Activated naive CD8-positive, alpha-beta T cell treated with anti-CD3 and anti-CD28 coated beads, Interleukin-2, amount 10 ng/mL, durations not matched to agents 7 days and 5 days (primary cell): ENCODE results near the gene NCDN. TPM values are rescaled to one million over a fixed set of nuclear protein-coding genes. Genes with fewer than 3 reads are reported as not detected.
A peak's percentile ranks its signal among the peaks of the same experiment; 100 is the strongest.

Source experiments
- ATAC-seq: fragments of 150-1000 bp; cut with Tn5 transposase; one replicate; pipeline ENCODE4 v1.10.0; 2021; ENCODE audit warnings: low read depth, moderate library complexity
- POLR2A ChIA-PET: fragments of 350-600 bp; sonication (Branson Sonifier 250); formaldehyde crosslinking; loops from one replicate; lab custom pipeline; 2021; ENCODE audit warnings: antibody characterized with exemption; lab: Charles Lee
- DNase-seq: peaks from one replicate; pipeline ENCODE4 v3.0.0; 2021
- H3K27ac Mint-ChIP-seq: one replicate; pipeline ENCODE4 v1.8.0; 2022; ENCODE audit warnings: mild to moderate bottlenecking, mixed read lengths
- H3K27me3 Mint-ChIP-seq: one replicate; pipeline ENCODE4 v1.8.0; 2022; ENCODE audit warnings: mild to moderate bottlenecking, moderate library complexity, mixed read lengths
- H3K36me3 Mint-ChIP-seq: one replicate; pipeline ENCODE4 v1.8.0; 2021; ENCODE audit warnings: mild to moderate bottlenecking, mixed read lengths
- H3K4me1 Mint-ChIP-seq: one replicate; pipeline ENCODE4 v1.8.0; 2021; ENCODE audit warnings: mixed read lengths
- H3K4me3 Mint-ChIP-seq: one replicate; pipeline ENCODE4 v1.8.0; 2022; ENCODE audit warnings: mild to moderate bottlenecking, moderate library complexity, mixed read lengths
- H3K9me3 Mint-ChIP-seq: one replicate; pipeline ENCODE4 v1.8.0; 2021; ENCODE audit warnings: mixed read lengths
- total RNA-seq, 2 experiments: library from RNA; stranded (reverse); gene quantifications; one replicate each; pipeline ENCODE4 v1.2.3, GENCODE V29; 2021

Gene NCDN
- total RNA-seq, 2 experiments from 2014 or later: 21.5 to 23.2 TPM

DNA sequence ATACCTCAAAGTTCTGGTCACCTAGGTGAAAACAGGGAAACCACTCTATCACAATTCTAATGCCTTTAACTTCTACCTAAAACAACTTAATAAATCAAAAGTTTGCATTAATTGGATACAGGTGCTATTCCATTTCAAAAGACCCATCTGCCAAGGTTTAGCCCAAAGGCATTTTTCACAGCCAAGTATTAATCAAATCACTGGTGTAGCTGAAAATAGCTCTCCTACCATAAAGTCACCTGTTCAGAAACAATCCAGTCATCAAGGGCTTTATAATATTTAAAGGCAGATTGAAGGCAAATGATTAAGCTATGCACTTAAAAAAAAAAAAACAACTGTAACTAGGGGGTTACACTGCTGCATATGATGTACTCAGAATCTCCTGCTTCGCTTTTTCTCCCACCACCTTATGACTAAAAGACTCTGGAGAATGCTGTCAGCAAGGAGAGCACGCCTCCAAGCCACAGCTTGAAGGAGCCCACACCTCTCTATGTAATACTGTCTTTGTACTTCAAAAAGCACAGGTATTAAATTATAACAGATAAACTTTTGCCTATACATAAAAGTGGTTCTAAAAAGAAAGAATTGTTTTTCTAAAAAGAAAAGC, 20.9 kb upstream of the NCDN start:
- H3K27ac Mint-ChIP-seq: no peak overlapping the region
- peaks cover 33% of the 10 kb centered on the region for H3K4me1 Mint-ChIP-seq
- ATAC-seq: no peak
- POLR2A ChIA-PET: interaction anchor here (0.6 to 1.5 kb wide), 3 partner anchors 12 to 268 kb away, joined by 3 to 5 read pairs (median 4); no protein-coding TSS in a partner anchor
- H3K4me3 Mint-ChIP-seq: no peak overlapping the region
- no peaks in the 10 kb centered on the region for H3K9me3 Mint-ChIP-seq
- H3K36me3 Mint-ChIP-seq: peaks cover 39% of the 10 kb centered on the region
- H3K27me3 Mint-ChIP-seq: no peaks in the 10 kb centered on the region
- no peak for DNase-seq

GRCh38 chr1:35537806-35538205, 19.8 kb upstream of the NCDN start:
- Mint-ChIP-seq H3K9me3 (no peaks in the 10 kb centered on the region), H3K27me3 (no peaks in the 10 kb centered on the region), H3K4me3 (peak overlapping the region; percentile 33), H3K4me1 (peaks cover 35% of the 10 kb centered on the region), H3K27ac (no peak overlapping the region), H3K36me3 (peaks cover 31% of the 10 kb centered on the region)
- POLR2A ChIA-PET: interaction anchor here (0.6 to 2.9 kb wide), 4 partner anchors 19 to 345 kb away, joined by 4 to 14 read pairs (median 7); partner anchors contain the start of genes KIAA0319L, NCDN and SFPQ
- DNase-seq (no peak), ATAC-seq (no peak)

- ATAC-seq: peak; percentile 97
- peak; percentile 40 for DNase-seq
- no peaks in the 10 kb centered on the region for H3K9me3 Mint-ChIP-seq
- peak overlapping the region; percentile 93 for H3K27ac Mint-ChIP-seq
- H3K36me3 Mint-ChIP-seq: peaks cover 25% of the 10 kb centered on the region
- POLR2A ChIA-PET: interaction anchor here (0.9 to 2.9 kb wide), 6 partner anchors 18 to 680 kb away, joined by 3 to 21 read pairs (median 4); partner anchors contain the start of genes KIAA0319L, NCDN, SFPQ and SMIM12
- H3K27me3 Mint-ChIP-seq: no peaks in the 10 kb centered on the region
- H3K4me3 Mint-ChIP-seq: peak overlapping the region; percentile 85
- H3K4me1 Mint-ChIP-seq: peaks cover 39% of the 10 kb centered on the region
Observed at GRCh38 chr1:35539073-35539823, 18.4 kb upstream of the NCDN start.

DNA sequence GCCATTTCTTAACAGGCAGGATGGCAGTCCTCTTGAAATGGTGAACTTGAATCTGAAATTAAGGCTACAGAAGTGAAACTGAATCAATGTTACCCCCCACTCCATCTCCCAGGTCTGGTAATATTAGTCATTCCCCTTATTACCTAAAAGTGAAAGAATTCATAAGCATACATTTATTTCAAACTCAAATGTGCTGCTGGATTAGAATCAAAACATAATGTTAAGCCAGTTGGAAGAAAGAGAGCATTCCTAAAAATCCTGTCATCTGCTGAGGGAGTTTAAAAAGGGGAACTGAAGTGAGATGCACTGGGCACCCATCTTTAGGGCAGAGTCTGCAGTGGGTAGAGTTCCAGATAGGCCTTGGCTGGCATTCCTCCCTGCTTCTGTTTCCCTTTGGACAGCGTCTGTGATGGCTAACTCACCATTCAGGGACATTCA, 17.8 kb upstream of the NCDN start:
- Mint-ChIP-seq H3K27ac (peak overlapping the region; percentile 93), H3K36me3 (peaks cover 23% of the 10 kb centered on the region), H3K4me1 (peaks cover 42% of the 10 kb centered on the region), H3K27me3 (no peaks in the 10 kb centered on the region), H3K9me3 (no peaks in the 10 kb centered on the region), H3K4me3 (peak overlapping the region; percentile 85)
- ATAC-seq (no peak), DNase-seq (no peak)
- POLR2A ChIA-PET: interaction anchor here (0.9 to 2.9 kb wide), 5 partner anchors 17 to 680 kb away, joined by 3 to 21 read pairs (median 3); partner anchors contain the start of genes KIAA0319L, NCDN and SMIM12

DNA sequence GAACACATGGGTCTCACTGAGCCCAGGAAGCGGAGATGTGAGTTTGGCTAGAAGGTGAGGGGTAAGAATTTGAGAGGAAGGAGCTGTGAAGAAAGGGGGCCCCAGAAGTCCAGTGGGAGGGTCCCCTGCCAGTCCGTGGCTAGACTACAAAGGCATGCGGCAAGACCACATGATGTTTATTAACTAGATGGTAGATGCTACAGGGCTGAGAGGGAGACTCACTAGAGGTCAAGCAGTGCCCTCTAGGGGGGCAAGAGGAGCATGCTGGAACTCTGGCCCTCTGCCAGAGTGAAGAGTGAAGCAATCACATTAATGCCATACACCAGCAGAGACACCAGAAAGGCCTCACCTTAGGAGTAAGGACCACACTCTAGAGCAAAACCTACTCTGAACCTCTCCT, 12.6 kb upstream of the NCDN start:
- H3K4me1 Mint-ChIP-seq: peaks cover 24% of the 10 kb centered on the region

GRCh38 chr1:35546614-35547013, 11.0 kb upstream of the NCDN start:
- ATAC-seq: no peak
- H3K9me3 Mint-ChIP-seq: no peaks in the 10 kb centered on the region
- H3K4me1 Mint-ChIP-seq: peaks cover 18% of the 10 kb centered on the region
- H3K27ac Mint-ChIP-seq: no peak overlapping the region
- no peaks in the 10 kb centered on the region for H3K27me3 Mint-ChIP-seq
- no peak for DNase-seq
- H3K4me3 Mint-ChIP-seq: no peak overlapping the region
- peaks cover 29% of the 10 kb centered on the region for H3K36me3 Mint-ChIP-seq
- POLR2A ChIA-PET: no interaction called here

More for the DNA sequence above, 12.6 kb upstream of the NCDN start:
- peak; percentile 82 for ATAC-seq
- Mint-ChIP-seq H3K9me3 (no peaks in the 10 kb centered on the region), H3K27ac (peak overlapping the region; percentile 13), H3K36me3 (peaks cover 32% of the 10 kb centered on the region), H3K4me3 (no peak overlapping the region), H3K27me3 (no peaks in the 10 kb centered on the region)
- POLR2A ChIA-PET: interaction anchor here (0.6 kb wide), 1 partner anchor 657 kb away, joined by 4 read pairs; no protein-coding TSS in a partner anchor
- no peak for DNase-seq

DNA sequence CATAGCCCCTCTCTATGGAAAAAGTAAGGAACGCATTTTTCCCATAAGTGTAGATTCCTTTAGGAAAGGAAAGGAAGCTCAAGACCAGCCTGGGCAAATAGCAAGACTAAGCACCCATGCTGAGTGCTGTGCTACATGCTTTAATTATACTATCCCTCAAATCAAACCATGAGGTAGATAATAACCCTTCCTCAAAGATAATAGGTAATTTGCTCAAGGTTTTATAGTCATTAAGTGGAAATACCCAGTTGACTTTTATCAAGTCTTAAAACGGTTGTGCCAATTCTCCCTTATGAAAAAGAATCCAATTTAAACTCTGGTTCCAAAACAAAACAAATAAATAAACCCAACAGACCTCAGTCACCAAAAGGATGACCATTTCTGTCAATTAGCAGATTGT, 3.7 kb upstream of the NCDN start:
- Mint-ChIP-seq H3K36me3 (peaks cover 24% of the 10 kb centered on the region), H3K4me3 (no peak overlapping the region), H3K27me3 (no peaks in the 10 kb centered on the region), H3K27ac (no peak overlapping the region), H3K9me3 (no peaks in the 10 kb centered on the region), H3K4me1 (peaks cover 32% of the 10 kb centered on the region)
- ATAC-seq (no peak), DNase-seq (no peak)
- POLR2A ChIA-PET: no interaction called here

DNA sequence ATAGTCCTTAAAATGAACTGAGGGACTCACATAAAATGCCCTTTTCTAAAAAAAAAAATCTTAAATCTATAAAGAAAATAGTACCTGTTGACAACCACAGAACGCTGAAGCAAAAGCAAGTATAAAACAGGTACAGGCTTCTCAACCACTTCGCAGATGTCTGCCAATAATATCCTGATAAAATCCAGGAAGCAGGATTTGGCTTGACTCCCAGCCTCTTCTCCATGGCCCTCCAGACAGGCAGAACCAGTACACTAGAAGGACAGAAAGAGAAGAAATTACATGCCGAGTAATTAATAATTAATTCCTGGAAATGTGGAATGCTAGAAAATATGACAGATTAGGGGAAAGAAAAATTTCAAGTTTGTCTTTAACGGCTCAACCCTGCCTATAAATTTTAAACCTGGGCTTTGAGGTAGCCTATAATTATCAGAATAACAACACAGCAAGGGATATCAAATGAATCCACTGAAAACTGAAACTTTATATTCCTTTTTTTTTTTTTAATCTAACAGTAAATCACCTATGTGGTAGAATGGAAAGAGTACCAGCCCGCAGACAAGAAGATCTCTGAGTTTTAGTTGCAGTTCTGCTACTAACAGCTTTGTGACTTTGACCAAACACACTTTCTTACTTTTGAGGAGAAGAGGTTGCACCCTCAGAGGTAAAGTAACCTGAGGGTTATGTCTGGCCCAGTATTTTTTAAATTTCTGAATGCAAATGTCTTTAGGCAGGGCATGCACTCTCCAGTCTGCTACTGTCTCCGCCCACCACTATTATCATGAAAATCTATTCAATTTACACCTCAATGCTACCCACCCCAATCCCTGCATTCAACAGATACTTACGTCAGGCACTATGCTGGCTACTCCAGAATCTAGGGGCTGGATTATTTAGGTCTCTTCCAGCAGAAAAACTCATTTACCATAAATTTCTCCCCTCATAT, 3.1 kb upstream of the NCDN start:
- Mint-ChIP-seq H3K27ac (no peak overlapping the region), H3K4me1 (peaks cover 36% of the 10 kb centered on the region), H3K36me3 (peaks cover 23% of the 10 kb centered on the region), H3K27me3 (no peaks in the 10 kb centered on the region), H3K9me3 (no peaks in the 10 kb centered on the region), H3K4me3 (no peak overlapping the region)
- POLR2A ChIA-PET: no interaction called here
- ATAC-seq (no peak), DNase-seq (no peak)

- POLR2A ChIA-PET: interaction anchor here (0.7 kb wide), 1 partner anchor 15 kb away, joined by 3 read pairs; no protein-coding TSS in a partner anchor
- H3K4me1 Mint-ChIP-seq: peaks cover 31% of the 10 kb centered on the region
- no peak overlapping the region for H3K27ac Mint-ChIP-seq
- H3K4me3 Mint-ChIP-seq: peak overlapping the region; percentile 92
- no peaks in the 10 kb centered on the region for H3K27me3 Mint-ChIP-seq
- no peaks in the 10 kb centered on the region for H3K9me3 Mint-ChIP-seq
- peaks cover 20% of the 10 kb centered on the region for H3K36me3 Mint-ChIP-seq
- ATAC-seq: no peak
- no peak for DNase-seq
Observed at GRCh38 chr1:35555212-35555584, 2.4 kb upstream of the NCDN start.

DNA sequence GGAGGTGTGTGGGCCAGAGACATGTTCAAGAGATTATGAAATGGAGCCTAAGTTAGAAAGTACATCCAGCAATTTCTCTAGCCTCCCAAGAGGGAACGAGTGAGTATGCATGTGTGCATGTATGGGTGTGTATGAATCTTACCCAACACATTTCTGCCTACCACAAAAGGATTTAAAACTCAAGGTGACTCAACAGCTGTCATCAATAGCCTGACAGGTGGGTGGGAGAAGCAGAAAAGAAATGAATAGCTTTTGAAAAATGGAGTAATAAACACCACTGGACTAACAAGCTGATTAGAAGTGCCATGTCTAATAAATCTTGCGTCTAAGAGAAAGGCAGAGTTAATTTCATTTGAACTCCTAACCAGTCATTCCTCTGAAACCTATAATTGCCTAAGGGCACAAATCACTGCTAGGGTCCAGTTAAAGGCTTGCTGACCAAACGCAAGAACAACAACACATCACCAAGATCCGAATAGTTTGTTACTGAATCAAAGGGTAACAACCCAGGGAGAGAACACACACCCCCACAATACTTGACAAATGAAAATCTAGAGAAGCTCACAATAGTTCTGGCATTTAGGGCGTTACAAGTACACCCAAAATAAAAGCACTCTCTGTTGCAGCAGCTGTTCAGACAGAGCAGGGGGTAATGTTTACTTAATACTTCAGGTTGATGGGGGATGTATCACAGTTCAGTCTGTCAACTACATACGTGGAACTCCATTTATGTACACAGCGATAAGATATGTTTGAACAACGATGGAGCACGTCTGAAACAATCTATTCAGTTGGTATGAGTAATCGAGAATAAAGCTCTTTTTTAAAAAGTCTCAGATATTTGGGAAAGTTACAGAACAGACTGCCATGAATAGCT, 1.8 kb upstream of the NCDN start:
- no peak for ATAC-seq
- Mint-ChIP-seq H3K36me3 (peaks cover 20% of the 10 kb centered on the region), H3K4me1 (peaks cover 31% of the 10 kb centered on the region), H3K27me3 (no peaks in the 10 kb centered on the region), H3K9me3 (no peaks in the 10 kb centered on the region), H3K4me3 (peak overlapping the region; percentile 92), H3K27ac (peak overlapping the region; percentile 96)
- DNase-seq: no peak
- POLR2A ChIA-PET: interaction anchor here (0.7 to 2.3 kb wide), 5 partner anchors 14 to 104 kb away, joined by 3 to 21 read pairs (median 10); no protein-coding TSS in a partner anchor

DNA sequence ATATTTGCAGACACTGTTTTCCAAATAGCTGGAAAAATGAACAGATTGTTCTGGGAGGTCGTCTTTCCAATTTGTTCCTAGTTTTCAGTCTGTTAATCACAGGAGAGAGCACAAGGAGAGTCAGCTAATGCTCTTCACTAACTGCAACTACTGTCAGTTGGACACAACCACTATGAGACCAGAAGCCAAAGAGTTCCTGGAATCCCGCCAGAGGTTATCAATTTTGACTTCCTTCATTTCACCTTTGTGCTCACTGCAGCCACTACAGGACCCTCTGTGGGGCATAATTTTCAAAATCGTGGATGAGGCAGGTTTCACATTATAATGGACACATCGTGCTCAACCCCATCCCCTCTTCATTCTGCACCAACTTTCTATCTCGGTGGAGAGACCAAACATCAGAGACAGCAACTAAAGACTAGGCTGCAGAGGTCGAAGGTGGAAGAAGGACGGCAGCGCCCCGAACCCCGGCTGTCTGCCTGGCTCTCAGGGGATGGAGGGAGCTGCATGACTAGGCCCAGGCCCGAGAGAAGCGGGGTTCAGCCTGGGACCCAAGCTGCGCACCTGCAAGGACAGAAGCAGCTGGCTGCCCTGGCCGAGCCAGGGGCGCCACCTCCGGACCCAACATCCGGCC, 998 bp upstream of the NCDN start:
- POLR2A ChIA-PET: interaction anchor here (0.5 to 2.3 kb wide), 10 partner anchors 15 to 697 kb away, joined by 3 to 21 read pairs (median 8); partner anchors contain the start of genes CLSPN and SMIM12
- H3K4me3 Mint-ChIP-seq: peak overlapping the region; percentile 92

More for the DNA sequence above, 998 bp upstream of the NCDN start:
- ATAC-seq: peak; percentile 10
- Mint-ChIP-seq H3K27me3 (no peaks in the 10 kb centered on the region), H3K9me3 (no peaks in the 10 kb centered on the region), H3K27ac (peak overlapping the region; percentile 96), H3K36me3 (peaks cover 20% of the 10 kb centered on the region), H3K4me1 (peaks cover 33% of the 10 kb centered on the region)
- DNase-seq: no peak
